BLaER1 (cell line): ENCODE data around the gene BACH2.
"Not testable (repeated sequence)": the region's sequence is repeated elsewhere in the genome, so short reads cannot be mapped to it uniquely, and the experiment has no call there.

Source experiments
- H3K27ac ChIP-seq: shearing (Covaris generic); formaldehyde crosslinking; 2 replicates; pipeline ENCODE4 v1.8.1; 2022
- H3K27me3 ChIP-seq: shearing (Covaris generic); formaldehyde crosslinking; 2 replicates; pipeline ENCODE4 v1.8.1; 2022
- H3K36me3 ChIP-seq: shearing (Covaris generic); formaldehyde crosslinking; 2 replicates; pipeline ENCODE4 v1.8.1; 2022
- H3K4me1 ChIP-seq: shearing (Covaris generic); formaldehyde crosslinking; 2 replicates; pipeline ENCODE4 v1.8.1; 2022
- H3K4me2 ChIP-seq: shearing (Covaris generic); formaldehyde crosslinking; 2 replicates; pipeline ENCODE4 v1.8.1; 2022
- H3K4me3 ChIP-seq: shearing (Covaris generic); formaldehyde crosslinking; 2 replicates; pipeline ENCODE4 v1.8.1; 2022
- H3K9ac ChIP-seq: shearing (Covaris generic); formaldehyde crosslinking; 2 replicates; pipeline ENCODE4 v1.8.1; 2022
- H3K9me3 ChIP-seq: shearing (Covaris generic); formaldehyde crosslinking; 2 replicates; pipeline ENCODE4 v1.8.1; 2022
- H4K20me1 ChIP-seq: shearing (Covaris generic); formaldehyde crosslinking; 2 replicates; pipeline ENCODE4 v1.8.1; 2022
- Cebpa-rat ChIP-seq: shearing (Covaris generic); IDR thresholded peaks from 2 replicates; pipeline ENCODE4 v1.8.1; 2022

The BACH2 gene

GRCh38 chr6:90168693-90169131, 127.9 kb downstream of the BACH2 start:
- Histone ChIP-seq H3K36me3 (no peaks in the 10 kb centered on the region; the same call in 1 of the 2 replicates), H4K20me1 (peaks cover 67% of the 10 kb centered on the region; the same call in 1 of the 2 replicates), H3K27ac (no peak overlapping the region), H3K4me2 (no peak overlapping the region), H3K9me3 (no peaks in the 10 kb centered on the region), H3K4me1 (peaks cover 8% of the 10 kb centered on the region; the same call in 1 of the 2 replicates), H3K4me3 (no peak overlapping the region), H3K9ac (no peak overlapping the region), H3K27me3 (no peaks in the 10 kb centered on the region)
- no peak for TF ChIP-seq Cebpa-rat

- Histone ChIP-seq H3K36me3 (no peaks in the 10 kb centered on the region; the same call in 1 of the 2 replicates), H3K4me1 (peaks cover 8% of the 10 kb centered on the region; the same call in 1 of the 2 replicates), H3K9ac (no peak overlapping the region), H3K9me3 (no peaks in the 10 kb centered on the region), H3K4me2 (no peak overlapping the region), H3K27ac (no peak overlapping the region), H4K20me1 (peaks cover 67% of the 10 kb centered on the region), H3K27me3 (no peaks in the 10 kb centered on the region), H3K4me3 (no peak overlapping the region)
- no peak for TF ChIP-seq Cebpa-rat
Measured at GRCh38 chr6:90167514-90168379, 128.9 kb downstream of the BACH2 start.

- H4K20me1 ChIP-seq = peaks cover 70% of the 10 kb centered on the region
- not testable (repeated sequence) for H3K36me3 ChIP-seq, H3K4me3 ChIP-seq, H3K4me2 ChIP-seq, H3K4me1 ChIP-seq, H3K9me3 ChIP-seq, H3K27ac ChIP-seq, H3K9ac ChIP-seq, H3K27me3 ChIP-seq
Measured at GRCh38 chr6:90166155-90166924, 130.3 kb downstream of the BACH2 start.

DNA sequence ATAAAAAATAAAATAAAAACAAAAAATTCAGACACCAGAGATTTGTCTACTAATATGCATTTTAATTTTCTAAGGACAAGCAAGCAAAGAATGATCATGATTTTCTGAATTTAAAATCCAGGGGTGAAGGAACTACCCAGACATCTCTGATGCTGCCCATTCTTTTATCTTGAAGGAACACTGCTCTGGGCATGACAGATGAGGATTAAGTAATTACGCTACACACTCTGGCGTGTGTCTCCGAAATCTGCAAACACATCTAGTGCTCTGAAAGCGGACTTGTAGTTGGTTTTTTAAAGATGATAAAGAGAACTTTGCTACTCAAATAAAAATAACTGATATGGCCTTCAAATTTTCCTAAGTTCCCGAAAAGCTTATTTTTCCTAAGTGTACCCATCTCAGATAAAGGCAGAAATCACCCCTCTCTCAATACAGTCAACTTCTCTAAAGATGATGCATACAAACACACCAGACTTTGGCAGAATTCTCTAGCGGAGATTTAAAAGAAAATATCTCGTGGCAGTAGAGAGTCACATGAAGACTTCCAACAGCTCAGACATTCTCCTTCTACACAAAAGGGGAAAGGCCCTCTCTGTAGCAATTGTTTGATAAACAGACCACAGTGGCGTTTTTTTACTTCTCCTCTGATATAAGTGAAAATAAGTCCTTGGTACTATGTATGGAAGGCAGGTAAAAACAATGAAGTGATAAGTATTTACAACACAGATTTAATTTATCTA, 133.8 kb downstream of the BACH2 start:
- Histone ChIP-seq H3K27me3 (no peaks in the 10 kb centered on the region), H3K9ac (no peak overlapping the region), H3K4me1 (no peaks in the 10 kb centered on the region), H3K27ac (no peak overlapping the region), H3K4me2 (no peak overlapping the region), H3K36me3 (0 out of 2 replicates have a peak, but pooled peaks cover 4% of the 10 kb centered on the region), H3K9me3 (no peaks in the 10 kb centered on the region), H3K4me3 (no peak overlapping the region), H4K20me1 (peaks cover 70% of the 10 kb centered on the region)
- no peak for TF ChIP-seq Cebpa-rat

- no peaks in the 10 kb centered on the region for H3K9me3 ChIP-seq
- no peaks in the 10 kb centered on the region for H3K4me1 ChIP-seq
- no peak overlapping the region for H3K27ac ChIP-seq
- no peaks in the 10 kb centered on the region for H3K27me3 ChIP-seq
- TF ChIP-seq Cebpa-rat = no peak
- H3K4me2 ChIP-seq = no peak overlapping the region
- no peak overlapping the region for H3K4me3 ChIP-seq
- H3K36me3 ChIP-seq = 0 out of 2 replicates have a peak, but pooled peaks cover 4% of the 10 kb centered on the region
- no peak overlapping the region for H3K9ac ChIP-seq
- peaks cover 88% of the 10 kb centered on the region for H4K20me1 ChIP-seq
Measured at GRCh38 chr6:90160013-90160412, 136.6 kb downstream of the BACH2 start.

GRCh38 chr6:90159452-90159851, 137.2 kb downstream of the BACH2 start:
- Histone ChIP-seq H3K4me3 (no peak overlapping the region), H3K27me3 (no peaks in the 10 kb centered on the region), H3K9ac (no peak overlapping the region), H3K9me3 (no peaks in the 10 kb centered on the region), H4K20me1 (peaks cover 94% of the 10 kb centered on the region), H3K36me3 (0 out of 2 replicates have a peak, but pooled peaks cover 4% of the 10 kb centered on the region), H3K27ac (no peak overlapping the region), H3K4me1 (no peaks in the 10 kb centered on the region), H3K4me2 (no peak overlapping the region)
- no peak for TF ChIP-seq Cebpa-rat

GRCh38 chr6:90158936-90159335, 137.7 kb downstream of the BACH2 start:
- Histone ChIP-seq H3K27ac (no peak overlapping the region), H3K36me3 (0 out of 2 replicates have a peak, but pooled peaks cover 4% of the 10 kb centered on the region), H4K20me1 (peaks cover 99% of the 10 kb centered on the region)

DNA sequence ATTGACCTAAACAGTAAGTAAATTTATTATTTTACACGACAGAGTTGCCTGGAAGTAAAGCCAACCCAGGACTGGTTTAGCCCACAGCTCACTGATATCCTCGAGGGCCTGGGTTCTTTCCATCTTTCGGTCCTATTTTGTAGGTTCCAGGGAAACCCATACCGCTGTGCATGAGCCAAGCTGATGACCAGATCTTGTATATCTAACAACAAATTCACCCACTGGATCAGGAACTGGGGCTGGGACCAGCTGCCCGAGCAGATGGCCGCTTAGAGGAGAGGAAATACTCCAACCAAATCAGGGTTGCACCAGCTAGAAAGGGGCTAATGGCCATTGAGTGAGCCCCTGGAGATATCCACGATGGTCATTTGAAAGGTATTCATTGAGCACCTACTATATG, 139.2 kb downstream of the BACH2 start:
- TF ChIP-seq Cebpa-rat = no peak
- Histone ChIP-seq H3K27ac (no peak overlapping the region), H3K4me2 (no peak overlapping the region), H3K9me3 (no peaks in the 10 kb centered on the region), H3K9ac (no peak overlapping the region), H3K4me3 (no peak overlapping the region), H3K27me3 (no peaks in the 10 kb centered on the region), H4K20me1 (peaks cover 100% of the 10 kb centered on the region), H3K4me1 (no peaks in the 10 kb centered on the region), H3K36me3 (0 out of 2 replicates have a peak, but pooled peaks cover 4% of the 10 kb centered on the region)

More at GRCh38 chr6:90158936-90159335, 137.7 kb downstream of the BACH2 start:
- no peak for TF ChIP-seq Cebpa-rat
- Histone ChIP-seq H3K4me1 (no peaks in the 10 kb centered on the region), H3K4me3 (no peak overlapping the region), H3K9me3 (no peaks in the 10 kb centered on the region), H3K9ac (no peak overlapping the region), H3K27me3 (no peaks in the 10 kb centered on the region), H3K4me2 (no peak overlapping the region)

- H3K4me3 ChIP-seq = no peak overlapping the region
- H3K36me3 ChIP-seq = 0 out of 2 replicates have a peak, but pooled peaks cover 4% of the 10 kb centered on the region
- no peak for TF ChIP-seq Cebpa-rat
- no peaks in the 10 kb centered on the region for H3K9me3 ChIP-seq
- peaks cover 100% of the 10 kb centered on the region for H4K20me1 ChIP-seq
- H3K27ac ChIP-seq = no peak overlapping the region
- no peaks in the 10 kb centered on the region for H3K27me3 ChIP-seq
- H3K4me1 ChIP-seq = no peaks in the 10 kb centered on the region
- H3K9ac ChIP-seq = no peak overlapping the region
- no peak overlapping the region for H3K4me2 ChIP-seq
Measured at GRCh38 chr6:90156861-90157260, 139.8 kb downstream of the BACH2 start.
